PC-3 (cell line): ENCODE measurements around the gene PSMA5. TPM values are rescaled to one million over a fixed set of nuclear protein-coding genes. Genes with fewer than 3 reads are reported as not detected.
A peak's percentile ranks its signal among the peaks of the same experiment; 100 is the strongest.
"Not testable (repeated sequence)": the region's sequence is repeated elsewhere in the genome, so short reads cannot be mapped to it uniquely, and the experiment has no call there.

Experiments
- ATAC-seq: fragments of 200-7000 bp; cut with Tn5 transposase; 2 replicates; pipeline ENCODE4 v1.9.1; 2020; ENCODE audit warnings: mild to moderate bottlenecking, moderate library complexity
- BruUV-seq: library from RNA; stranded (reverse); fragments of 400-500 nt; replicated peaks from 2 replicates; lab custom pipeline; 2021; lab: Mats Ljungman, UMichigan
- CTCF ChIA-PET: fragments of 300-600 bp; sonication (Branson Sonifier 250); formaldehyde crosslinking; loops from one replicate; lab custom pipeline; 2022; ENCODE audit warnings: antibody characterized with exemption; lab: Charles Lee
- POLR2A ChIA-PET: fragments of 300-600 bp; sonication (Branson Sonifier 250); formaldehyde crosslinking; loops from one replicate; lab custom pipeline; 2022; ENCODE audit warnings: antibody characterized with exemption; ENCODE audit not compliant: unreplicated experiment; lab: Charles Lee
- DNase-seq: peaks from one replicate; pipeline ENCODE4 v3.0.0-alpha.2; 2015
- H2AFZ ChIP-seq: fragments of 300-600 bp; sonication (generic); 2 replicates; pipeline ENCODE4 v1.6.0; 2016; ENCODE audit warnings: antibody characterized with exemption, low read length
- H3F3A ChIP-seq: fragments of 300-600 bp; sonication (generic); one replicate; pipeline ENCODE4 v1.6.0; 2017; ENCODE audit warnings: antibody characterized with exemption, low read length, control low read depth, mild to moderate bottlenecking; ENCODE audit not compliant: unreplicated experiment
- H3K27ac ChIP-seq: fragments of 300-600 bp; sonication (generic); 2 replicates; pipeline ENCODE4 v1.5.1; 2016; ENCODE audit warnings: mild to moderate bottlenecking, low read length
- H3K27me3 ChIP-seq: fragments of 300-600 bp; sonication (generic); 2 replicates; pipeline ENCODE4 v1.6.1; 2016; ENCODE audit warnings: low read length, mixed read lengths
- H3K36me3 ChIP-seq: fragments of 300-600 bp; sonication (generic); 2 replicates; pipeline ENCODE4 v1.6.1; 2016; ENCODE audit warnings: low read depth, mixed run types, low read length, mixed read lengths
- H3K4me1 ChIP-seq: fragments of 300-600 bp; sonication (generic); 2 replicates; pipeline ENCODE4 v1.5.1; 2016; ENCODE audit warnings: low read length; ENCODE audit not compliant: insufficient read depth
- H3K4me2 ChIP-seq: fragments of 300-600 bp; sonication (generic); 2 replicates; pipeline ENCODE4 v1.6.0; 2016; ENCODE audit warnings: low read length
- H3K4me3 ChIP-seq: fragments of 300-600 bp; sonication (generic); 2 replicates; pipeline ENCODE4 v1.5.1; 2016; ENCODE audit warnings: mild to moderate bottlenecking, low read length, mixed read lengths
- H3K79me2 ChIP-seq: fragments of 300-600 bp; sonication (generic); 2 replicates; pipeline ENCODE4 v1.6.1; 2017; ENCODE audit warnings: low read length, mixed read lengths
- H3K9ac ChIP-seq: fragments of 300-600 bp; sonication (generic); 2 replicates; pipeline ENCODE4 v1.6.0; 2016; ENCODE audit warnings: mild to moderate bottlenecking, low read length
- H3K9me2 ChIP-seq: fragments of 300-600 bp; sonication (generic); replicated peaks from 2 replicates; pipeline ENCODE4 v1.6.1; 2016; ENCODE audit warnings: mixed run types, low read length, mixed read lengths
- H3K9me3 ChIP-seq: fragments of 300-600 bp; sonication (generic); 2 replicates; pipeline ENCODE4 v1.6.1; 2016; ENCODE audit warnings: low read length, mixed read lengths
- H4K20me1 ChIP-seq: fragments of 300-600 bp; sonication (generic); 2 replicates; pipeline ENCODE4 v1.6.1; 2016; ENCODE audit warnings: low read length, mixed read lengths
- CTCF ChIP-seq: fragments of 300-600 bp; sonication (generic); conservative IDR thresholded peaks from 2 replicates; pipeline ENCODE4 v1.5.1; 2017; ENCODE audit warnings: antibody characterized with exemption, low read depth, mild to moderate bottlenecking, low read length
- EZH2 ChIP-seq: fragments of 300-600 bp; sonication (generic); IDR thresholded peaks from one replicate; pipeline ENCODE4 v1.6.1; 2017; ENCODE audit warnings: antibody characterized with exemption, mild to moderate bottlenecking, low read length; ENCODE audit not compliant: unreplicated experiment
- EZH2phosphoT487 ChIP-seq: fragments of 300-600 bp; sonication (generic); IDR thresholded peaks from 2 replicates; pipeline ENCODE4 v1.6.1; 2018; ENCODE audit warnings: mild to moderate bottlenecking, antibody characterized with exemption, low read length, borderline replicate concordance
- intact Hi-C: fragments of 100-400 bp; cut with micrococcal nuclease; formaldehyde crosslinking; loops from 2 replicates; pipeline ENCODE4 v1.9.0; 2023
- total RNA-seq: library from RNA; depleted of rRNA; stranded (reverse); fragments of >200 nt; gene quantifications from 2 replicates; pipeline ENCODE4 v1.2.3, GENCODE V29; 2014

PSMA5 gene
- total RNA-seq, 1 experiment from 2014 or later = 86.9 TPM

GRCh38 chr1:109379422-109379821, 46.8 kb downstream of the PSMA5 start:
- Histone ChIP-seq H3K9me2 (no peaks in the 10 kb centered on the region), H3K4me2 (peak overlapping the region; percentile 65), H3F3A (no peaks in the 10 kb centered on the region), H3K36me3 (no peaks in the 10 kb centered on the region), H3K9me3 (no peaks in the 10 kb centered on the region), H3K27ac (peak overlapping the region; percentile 64), H2AFZ (no peak overlapping the region), H4K20me1 (no peaks in the 10 kb centered on the region), H3K9ac (no peak overlapping the region), H3K27me3 (no peaks in the 10 kb centered on the region), H3K4me1 (peaks cover 28% of the 10 kb centered on the region), H3K79me2 (0 out of 2 replicates have a peak, but pooled peaks cover 16% of the 10 kb centered on the region), H3K4me3 (no peak overlapping the region; the same call in 1 of the 2 replicates)
- TF ChIP-seq CTCF (no peak), EZH2 (no peak), EZH2phosphoT487 (no peak)
- POLR2A ChIA-PET = interaction anchor here (0.6 to 0.7 kb wide), 3 partner anchors 279 to 675 kb away, joined by 3 to 5 read pairs (median 3); no protein-coding TSS in a partner anchor
- peak; percentile 67 for DNase-seq
- CTCF ChIA-PET = interaction anchor here (0.6 to 1.7 kb wide), 2 partner anchors 19 to 297 kb away, joined by 5 to 7 read pairs; partner anchors contain the start of gene SORT1
- BruUV-seq = no TSS peak
- intact Hi-C loops = no loop called here
- ATAC-seq = peak; percentile 98

- CTCF ChIA-PET = no interaction called here
- BruUV-seq = no TSS peak
Measured at GRCh38 chr1:109377698-109378097, 48.5 kb downstream of the PSMA5 start.

GRCh38 chr1:109373696-109374095, 52.6 kb downstream of the PSMA5 start:
- BruUV-seq, intact Hi-C loops, H3K9me2 ChIP-seq, H3K4me3 ChIP-seq, H4K20me1 ChIP-seq, H3K4me2 ChIP-seq, H3K9ac ChIP-seq, CTCF ChIA-PET, H3K27me3 ChIP-seq, H3K36me3 ChIP-seq, H2AFZ ChIP-seq, DNase-seq, H3K9me3 ChIP-seq, ATAC-seq, H3K27ac ChIP-seq, H3F3A ChIP-seq, POLR2A ChIA-PET: not testable (repeated sequence)
- Histone ChIP-seq H3K79me2 (peaks cover 14% of the 10 kb centered on the region; the same call in 1 of the 2 replicates), H3K4me1 (peaks cover 31% of the 10 kb centered on the region)

More at GRCh38 chr1:109377698-109378097, 48.5 kb downstream of the PSMA5 start:
- no peak for DNase-seq
- H3K9me2 ChIP-seq = no peaks in the 10 kb centered on the region
- H3K9ac ChIP-seq = no peak overlapping the region
- POLR2A ChIA-PET = no interaction called here
- H3K4me2 ChIP-seq = no peak overlapping the region
- peaks cover 21% of the 10 kb centered on the region; the same call in 1 of the 2 replicates for H3K79me2 ChIP-seq
- no peaks in the 10 kb centered on the region for H3K9me3 ChIP-seq
- no peak for ATAC-seq
- H3F3A ChIP-seq = no peaks in the 10 kb centered on the region
- no peak overlapping the region for H3K4me3 ChIP-seq
- H3K36me3 ChIP-seq = no peaks in the 10 kb centered on the region
- H4K20me1 ChIP-seq = no peaks in the 10 kb centered on the region
- H3K27me3 ChIP-seq = no peaks in the 10 kb centered on the region
- intact Hi-C loops = no loop called here
- no peak overlapping the region for H2AFZ ChIP-seq
- H3K4me1 ChIP-seq = peaks cover 20% of the 10 kb centered on the region
- H3K27ac ChIP-seq = no peak overlapping the region
- TF ChIP-seq EZH2phosphoT487 (no peak), EZH2 (no peak), CTCF (no peak)
